Calu3 (cell line): ENCODE measurements around the gene PLEKHM2. TPM values are rescaled to one million over a fixed set of nuclear protein-coding genes. Genes with fewer than 3 reads are reported as not detected.

ENCODE experiments used
- BruUV-seq: library from RNA; stranded (reverse); fragments of 400-500 nt; replicated peaks from 2 replicates; lab custom pipeline; 2021; lab: Mats Ljungman, UMichigan
- CTCF ChIA-PET: fragments of 300-600 bp; sonication (Branson Sonifier 250); formaldehyde crosslinking; loops from one replicate; lab custom pipeline; 2022; ENCODE audit warnings: antibody characterized with exemption; lab: Charles Lee
- DNase-seq: peaks from one replicate; pipeline ENCODE4 v3.0.0; 2022
- H3K27ac Mint-ChIP-seq: one replicate; pipeline ENCODE4 v1.8.0; 2022; ENCODE audit warnings: mixed read lengths; ENCODE audit not compliant: unreplicated experiment
- H3K27me3 Mint-ChIP-seq: one replicate; pipeline ENCODE4 v1.8.0; 2022; ENCODE audit warnings: mixed read lengths; ENCODE audit not compliant: unreplicated experiment
- H3K36me3 Mint-ChIP-seq: one replicate; pipeline ENCODE4 v1.8.0; 2022; ENCODE audit warnings: mild to moderate bottlenecking, moderate library complexity, mixed read lengths; ENCODE audit not compliant: insufficient read depth, unreplicated experiment
- H3K4me1 Mint-ChIP-seq: one replicate; pipeline ENCODE4 v1.8.0; 2022; ENCODE audit warnings: mild to moderate bottlenecking, low read depth, mixed read lengths; ENCODE audit not compliant: unreplicated experiment
- H3K4me3 Mint-ChIP-seq: one replicate; pipeline ENCODE4 v1.8.0; 2022; ENCODE audit warnings: mild to moderate bottlenecking, low read depth, moderate library complexity, mixed read lengths; ENCODE audit not compliant: unreplicated experiment
- H3K9me3 Mint-ChIP-seq: one replicate; pipeline ENCODE4 v1.8.0; 2022; ENCODE audit warnings: low read depth, mixed read lengths; ENCODE audit not compliant: unreplicated experiment
- CTCF ChIP-seq: fragments of 200-600 bp; IDR thresholded peaks from one replicate; pipeline ENCODE4 v1.8.0; 2022; ENCODE audit warnings: antibody characterized with exemption; ENCODE audit not compliant: unreplicated experiment
- intact Hi-C: fragments of 100-400 bp; cut with micrococcal nuclease; formaldehyde crosslinking; loops from one replicate; pipeline ENCODE4 v1.10.0; 2022; ENCODE audit not compliant: unreplicated experiment
- total RNA-seq: library from RNA; stranded (reverse); gene quantifications from 2 replicates; pipeline ENCODE4 v1.2.3, GENCODE V29; 2022

PLEKHM2 gene
- total RNA-seq, 1 experiment from 2014 or later: 30.4 TPM

- H3K27me3 Mint-ChIP-seq: no peaks in the 10 kb centered on the region
- no peaks in the 10 kb centered on the region for H3K9me3 Mint-ChIP-seq
- TF ChIP-seq CTCF: no peak
- CTCF ChIA-PET: no interaction called here
- no peak overlapping the region for H3K27ac Mint-ChIP-seq
- intact Hi-C loops: no loop called here
- no TSS peak for BruUV-seq
- no peaks in the 10 kb centered on the region for H3K36me3 Mint-ChIP-seq
- no peak overlapping the region for H3K4me3 Mint-ChIP-seq
- no peak for DNase-seq
- no peaks in the 10 kb centered on the region for H3K4me1 Mint-ChIP-seq
Measured at GRCh38 chr1:15749399-15750291, 65.5 kb downstream of the PLEKHM2 start.

- no peaks in the 10 kb centered on the region for H3K27me3 Mint-ChIP-seq
- BruUV-seq: no TSS peak
- no peaks in the 10 kb centered on the region for H3K36me3 Mint-ChIP-seq
- intact Hi-C loops: no loop called here
- TF ChIP-seq CTCF: no peak
- H3K4me3 Mint-ChIP-seq: no peak overlapping the region
- H3K27ac Mint-ChIP-seq: no peak overlapping the region
- no peaks in the 10 kb centered on the region for H3K9me3 Mint-ChIP-seq
- DNase-seq: no peak
- CTCF ChIA-PET: no interaction called here
- peaks cover 3% of the 10 kb centered on the region for H3K4me1 Mint-ChIP-seq
Measured at GRCh38 chr1:15750924-15751323, 66.8 kb downstream of the PLEKHM2 start.

GRCh38 chr1:15751717-15752116, 67.6 kb downstream of the PLEKHM2 start:
- BruUV-seq: no TSS peak
- Mint-ChIP-seq H3K27ac (no peak overlapping the region), H3K9me3 (no peaks in the 10 kb centered on the region), H3K27me3 (no peaks in the 10 kb centered on the region), H3K36me3 (peaks cover 7% of the 10 kb centered on the region), H3K4me3 (no peak overlapping the region), H3K4me1 (peaks cover 9% of the 10 kb centered on the region)
- no peak for DNase-seq
- CTCF ChIA-PET: no interaction called here
- intact Hi-C loops: no loop called here
- no peak for TF ChIP-seq CTCF

GRCh38 chr1:15753776-15754175, 69.7 kb downstream of the PLEKHM2 start:
- Mint-ChIP-seq H3K27ac (no peak overlapping the region), H3K4me1 (peaks cover 9% of the 10 kb centered on the region), H3K36me3 (peaks cover 11% of the 10 kb centered on the region), H3K9me3 (no peaks in the 10 kb centered on the region), H3K27me3 (no peaks in the 10 kb centered on the region), H3K4me3 (no peak overlapping the region)
- no peak for DNase-seq
- intact Hi-C loops: no loop called here
- TF ChIP-seq CTCF: no peak
- no TSS peak for BruUV-seq
- CTCF ChIA-PET: interaction anchor here (1.2 kb wide), 1 partner anchor 12 kb away, joined by 3 read pairs; no protein-coding TSS in a partner anchor
